CD4-positive, alpha-beta T cell treated with Interleukin-4 for 4 hours (primary cell): ENCODE results near the gene AGRN.
"Not testable (repeated sequence)": the region's sequence is repeated elsewhere in the genome, so short reads cannot be mapped to it uniquely, and the experiment has no call there.

ENCODE experiments used
- DNase-seq: peaks from one replicate; pipeline ENCODE4 v3.0.0-alpha.2; 2020

AGRN gene

DNA sequence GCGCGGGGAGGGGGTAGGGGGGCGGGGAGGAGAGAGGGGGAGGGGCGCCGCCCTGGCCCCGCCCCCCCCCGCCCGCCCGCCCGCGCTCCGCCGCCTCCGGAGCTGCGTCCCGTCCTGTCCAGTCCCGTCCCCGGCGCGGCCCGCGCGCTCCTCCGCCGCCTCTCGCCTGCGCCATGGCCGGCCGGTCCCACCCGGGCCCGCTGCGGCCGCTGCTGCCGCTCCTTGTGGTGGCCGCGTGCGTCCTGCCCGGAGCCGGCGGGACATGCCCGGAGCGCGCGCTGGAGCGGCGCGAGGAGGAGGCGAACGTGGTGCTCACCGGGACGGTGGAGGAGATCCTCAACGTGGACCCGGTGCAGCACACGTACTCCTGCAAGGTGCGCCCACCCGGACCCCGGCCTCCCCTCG, at the start of gene AGRN:
AGRN (plus strand) TSS at position 121 of the 405 bp plus-strand sequence; CDS start at position 174, 53 bp downstream.
- no peak for DNase-seq

DNA sequence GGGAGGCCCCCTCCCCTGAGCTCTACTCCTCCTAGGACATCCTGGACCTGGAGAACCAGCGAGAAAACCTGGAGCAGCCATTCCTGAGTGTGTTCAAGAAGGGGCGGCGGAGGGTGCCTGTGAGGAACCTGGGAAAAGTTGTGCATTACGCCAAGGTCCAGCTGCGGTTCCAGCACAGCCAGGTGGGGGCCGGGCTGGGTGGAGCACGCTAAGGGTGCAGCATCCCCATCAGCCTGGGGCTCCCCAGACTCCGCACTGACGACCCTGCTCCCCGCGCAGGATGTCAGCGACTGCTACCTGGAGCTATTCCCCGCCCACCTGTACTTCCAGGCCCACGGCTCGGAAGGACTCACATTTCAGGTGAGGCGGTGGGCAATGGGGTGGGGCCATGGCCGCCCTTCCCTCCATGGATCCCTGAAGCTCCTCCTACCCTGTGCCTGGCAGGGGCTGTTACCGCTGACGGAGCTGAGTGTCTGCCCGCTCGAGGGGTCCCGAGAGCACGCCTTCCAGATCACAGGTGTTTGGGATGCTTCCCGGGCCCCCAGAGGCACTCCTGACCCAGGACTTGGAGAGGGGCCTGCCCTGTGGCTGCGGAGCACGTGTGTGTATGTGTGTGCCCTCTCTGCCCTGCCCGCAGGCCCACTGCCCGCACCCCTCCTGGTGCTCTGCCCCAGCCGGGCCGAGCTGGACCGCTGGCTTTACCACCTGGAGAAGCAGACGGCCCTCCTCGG, 49.5 kb upstream of the AGRN start:
- DNase-seq: no peak

DNA sequence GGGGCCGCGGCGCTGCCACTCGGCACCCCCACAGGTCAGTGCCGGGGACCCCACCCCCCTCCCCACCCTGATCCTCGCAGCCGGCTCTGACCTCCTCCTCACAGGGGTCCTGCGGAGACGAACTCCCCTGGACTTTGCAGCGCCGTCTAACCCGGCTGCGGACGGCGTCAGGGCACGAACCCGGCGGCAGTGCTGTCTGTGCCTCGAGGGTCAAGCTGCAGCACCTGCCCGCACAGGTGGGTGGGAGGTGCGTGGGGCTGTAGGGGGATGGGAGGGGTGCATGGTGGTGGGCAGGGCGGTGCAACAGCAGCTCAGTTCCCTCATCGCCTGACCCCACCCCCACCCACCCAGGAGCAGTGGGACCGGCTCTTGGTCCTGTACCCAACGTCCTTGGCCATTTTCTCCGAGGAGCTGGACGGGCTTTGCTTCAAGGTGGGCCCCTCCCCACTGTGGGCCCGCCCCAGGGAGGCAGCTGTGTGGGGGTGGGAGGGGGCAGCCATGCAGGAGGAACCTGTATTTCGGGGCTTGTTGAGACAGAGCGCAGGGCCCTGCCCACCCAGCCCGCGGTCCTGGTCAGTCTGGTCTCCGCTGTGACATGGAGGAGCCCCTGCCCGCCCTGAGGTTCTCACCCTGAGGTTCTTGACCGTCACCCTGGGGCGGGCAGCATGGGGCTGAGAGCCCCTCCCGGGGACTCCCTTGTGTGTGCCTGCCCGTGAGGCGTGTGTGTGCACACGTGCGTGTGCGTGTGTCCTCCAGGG, 48.8 kb upstream of the AGRN start:
- DNase-seq: no peak

DNA sequence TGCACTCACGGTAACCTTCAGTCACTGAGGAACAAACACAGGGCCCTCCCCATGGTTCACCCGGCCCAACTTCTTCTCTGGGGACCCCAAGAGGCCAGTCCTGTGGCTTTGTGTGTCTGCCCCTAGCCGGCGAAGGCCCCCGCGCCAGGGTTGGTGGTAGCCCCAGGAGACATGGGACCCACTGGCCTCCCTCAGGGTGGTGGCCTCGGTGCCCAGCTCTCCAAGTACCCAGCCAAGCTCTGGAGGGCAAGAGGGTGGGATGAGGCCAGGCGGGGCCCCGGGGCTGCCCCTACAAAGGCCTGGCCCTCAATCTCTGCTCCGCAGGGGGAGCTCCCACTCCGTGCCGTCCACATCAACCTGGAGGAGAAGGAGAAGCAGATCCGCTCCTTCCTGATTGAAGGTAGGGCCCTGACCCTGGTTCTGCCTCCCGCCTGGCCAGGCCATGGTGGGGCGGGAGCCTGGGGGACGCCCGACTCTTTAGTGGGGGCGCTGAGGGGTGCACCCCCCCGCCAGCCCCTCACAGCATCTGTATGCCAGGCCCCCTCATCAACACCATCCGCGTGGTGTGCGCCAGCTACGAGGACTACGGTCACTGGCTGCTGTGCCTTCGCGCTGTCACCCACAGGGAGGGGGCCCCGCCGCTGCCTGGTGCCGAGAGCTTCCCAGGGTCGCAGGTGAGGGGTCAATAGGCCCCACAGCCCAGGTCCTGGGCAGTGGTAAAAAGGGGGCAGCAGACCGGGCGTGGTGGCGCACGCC, 48.0 kb upstream of the AGRN start:
- DNase-seq: no peak

DNA sequence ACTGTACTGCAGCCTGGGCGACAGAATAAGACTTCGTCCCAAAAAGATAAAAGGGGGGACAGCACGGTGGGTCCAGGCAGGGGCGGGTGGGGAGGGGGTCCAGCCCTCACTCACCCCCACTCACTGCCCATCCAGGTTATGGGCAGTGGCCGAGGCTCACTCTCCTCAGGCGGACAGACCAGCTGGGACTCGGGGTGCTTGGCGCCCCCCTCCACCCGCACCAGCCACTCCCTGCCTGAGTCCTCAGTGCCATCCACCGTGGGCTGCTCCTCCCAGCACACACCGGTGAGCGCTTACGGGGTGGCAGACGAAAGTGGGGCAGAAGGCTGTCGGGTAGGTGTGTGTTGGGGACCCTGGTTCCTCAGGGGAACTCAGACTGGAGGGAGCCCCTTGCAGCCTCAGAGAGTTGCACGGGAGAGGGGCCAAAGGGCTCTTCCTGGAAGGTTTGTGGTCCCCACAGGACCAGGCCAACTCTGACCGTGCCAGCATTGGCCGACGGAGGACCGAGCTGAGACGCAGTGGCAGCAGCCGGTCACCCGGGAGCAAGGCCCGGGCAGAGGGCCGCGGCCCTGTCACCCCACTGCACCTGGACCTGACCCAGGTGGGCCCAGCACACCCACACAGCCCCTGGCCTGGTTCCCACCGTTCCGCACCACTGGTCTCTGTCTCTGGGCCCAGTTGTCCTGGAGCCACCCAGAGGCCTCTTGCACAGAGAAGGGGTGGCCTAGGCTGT, 47.0 kb upstream of the AGRN start:
- no peak for DNase-seq

DNA sequence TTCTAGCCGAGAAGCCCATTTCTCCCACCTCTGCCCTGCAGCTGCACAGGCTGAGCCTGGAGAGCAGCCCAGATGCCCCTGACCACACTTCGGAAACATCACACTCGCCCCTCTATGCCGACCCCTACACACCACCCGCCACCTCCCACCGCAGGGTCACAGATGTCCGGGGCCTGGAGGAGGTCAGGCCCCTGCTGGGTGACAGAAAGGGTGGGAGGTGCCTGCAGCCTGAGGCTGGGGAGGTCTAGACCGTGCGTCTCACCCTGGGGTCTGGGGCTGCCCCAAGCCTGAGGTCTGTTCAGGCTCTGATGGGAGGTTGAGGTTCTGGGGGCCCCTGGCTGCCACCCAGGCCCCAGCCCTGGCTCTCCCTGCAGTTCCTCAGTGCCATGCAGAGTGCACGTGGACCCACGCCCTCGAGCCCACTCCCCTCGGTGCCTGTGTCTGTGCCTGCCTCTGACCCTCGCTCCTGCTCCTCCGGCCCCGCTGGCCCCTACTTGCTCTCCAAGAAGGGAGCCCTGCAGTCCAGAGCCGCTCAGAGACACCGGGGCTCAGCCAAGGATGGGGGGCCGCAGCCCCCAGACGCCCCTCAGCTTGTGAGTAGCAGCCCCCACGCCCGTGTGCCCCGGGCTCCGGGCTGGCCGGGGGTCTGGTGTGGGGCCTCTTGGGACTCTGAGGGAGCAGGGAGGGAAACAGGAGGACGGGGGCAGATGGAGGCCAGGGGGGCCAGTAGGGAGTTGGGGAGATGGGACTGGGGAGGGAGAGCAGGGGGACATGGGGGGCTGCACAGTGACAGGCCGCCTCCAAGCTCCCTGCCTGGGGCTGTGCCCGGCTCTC, 46.2 kb upstream of the AGRN start:
- DNase-seq: no peak

DNA sequence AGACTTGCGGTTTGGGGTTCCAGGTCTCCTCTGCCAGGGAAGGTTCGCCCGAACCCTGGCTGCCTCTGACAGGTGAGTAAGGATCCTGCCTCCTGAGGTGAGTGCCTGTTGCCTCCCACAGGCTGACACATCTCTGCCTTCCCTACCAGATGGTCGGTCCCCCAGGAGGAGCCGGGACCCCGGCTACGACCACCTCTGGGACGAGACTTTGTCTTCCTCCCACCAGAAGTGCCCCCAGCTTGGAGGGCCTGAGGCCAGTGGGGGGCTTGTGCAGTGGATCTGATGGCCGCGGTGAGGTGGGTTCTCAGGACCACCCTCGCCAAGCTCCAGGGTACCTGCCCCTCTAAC, 45.7 kb upstream of the AGRN start:
- no peak for DNase-seq

DNA sequence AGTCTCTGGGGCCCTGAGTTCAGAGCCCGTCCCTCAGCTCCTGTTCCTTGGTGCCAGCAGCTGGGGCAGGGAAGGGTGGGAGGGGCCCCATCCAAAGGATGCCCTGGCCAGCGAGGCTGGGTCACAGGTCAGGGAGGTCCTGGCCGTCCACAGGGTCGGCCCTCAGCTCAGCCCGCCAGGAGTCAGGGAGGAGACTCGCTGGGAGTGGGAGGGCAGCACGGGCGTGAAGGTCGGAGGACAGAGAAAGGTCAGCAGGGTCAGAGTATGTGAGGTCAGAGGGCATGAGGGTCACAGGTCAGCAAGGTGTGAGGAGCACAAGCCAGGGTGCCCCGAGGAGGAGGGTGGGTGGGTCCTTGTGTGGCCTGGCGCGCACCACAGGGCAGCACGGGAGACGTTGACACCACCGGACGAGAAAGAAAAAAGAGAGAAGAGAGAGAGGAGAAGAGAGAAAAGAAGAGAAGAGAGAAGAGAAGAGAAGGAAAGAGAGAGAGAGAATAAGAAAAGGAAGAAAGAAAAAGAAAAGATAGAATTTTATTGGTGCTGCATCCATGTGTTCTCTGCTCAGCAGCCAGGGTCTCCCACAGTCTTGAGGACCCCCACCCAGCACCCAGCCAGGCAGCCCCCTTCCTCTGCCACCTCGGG, 45.1 kb upstream of the AGRN start:
- DNase-seq: no peak

DNA sequence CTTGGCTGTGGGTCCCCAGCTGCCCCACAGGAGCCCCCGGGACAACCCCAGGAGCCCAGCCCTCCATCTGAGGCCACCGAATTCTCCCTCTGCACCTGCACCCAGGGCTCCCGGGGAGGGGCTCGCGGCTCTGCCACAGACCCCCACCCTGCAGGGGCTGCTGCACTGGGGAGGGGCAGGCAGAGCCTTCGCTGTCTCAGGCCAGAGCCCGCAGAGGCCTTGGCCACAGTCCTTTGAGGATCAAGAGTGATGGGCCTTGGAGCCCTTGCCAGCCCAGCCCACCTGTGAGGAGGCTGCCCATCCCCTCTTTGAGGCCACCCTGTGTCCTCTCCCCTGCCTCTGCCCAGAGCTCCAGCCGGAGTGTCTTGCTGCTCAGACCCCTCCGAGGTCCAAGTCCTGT, 44.6 kb upstream of the AGRN start:
- DNase-seq: no peak

DNA sequence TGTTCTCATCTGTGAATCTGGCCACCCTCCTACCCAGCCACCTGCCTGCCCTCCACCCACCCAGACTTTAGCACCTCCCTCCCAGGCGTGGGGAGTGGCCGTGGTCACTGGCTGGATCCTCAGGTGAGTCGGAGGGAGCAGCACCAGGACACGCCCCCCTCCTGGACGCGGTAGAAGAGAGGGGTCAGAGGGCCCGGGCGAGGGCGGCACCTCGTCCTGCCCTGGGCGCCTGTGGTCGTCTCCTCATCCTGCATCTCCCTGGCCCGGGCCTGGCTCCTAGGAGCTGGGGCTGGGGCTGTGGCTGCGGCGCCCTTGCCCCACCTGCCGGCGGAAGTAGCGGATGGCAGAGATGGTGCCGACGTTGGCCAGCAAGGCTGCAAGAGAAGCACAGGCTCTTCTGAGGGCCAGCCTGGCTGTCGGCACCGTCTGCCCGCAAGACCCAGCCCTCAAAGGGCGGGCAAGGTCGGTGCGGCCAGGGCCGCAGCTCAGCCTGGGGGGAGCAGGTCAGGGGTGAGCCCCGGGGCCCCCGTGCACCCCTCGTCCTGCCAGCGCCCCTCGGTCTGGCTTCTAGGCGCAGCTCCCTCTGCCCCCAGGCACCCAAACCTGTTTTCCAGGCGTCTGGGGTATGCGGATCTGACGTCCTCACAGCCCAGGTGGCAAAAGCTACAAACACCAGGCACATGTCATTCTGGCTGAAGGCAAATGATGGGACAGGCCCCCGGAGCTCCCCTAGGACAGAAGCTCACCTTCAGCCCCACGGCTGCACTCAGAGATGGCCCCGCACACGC, 43.8 kb upstream of the AGRN start:
- peak; percentile 57 for DNase-seq

DNA sequence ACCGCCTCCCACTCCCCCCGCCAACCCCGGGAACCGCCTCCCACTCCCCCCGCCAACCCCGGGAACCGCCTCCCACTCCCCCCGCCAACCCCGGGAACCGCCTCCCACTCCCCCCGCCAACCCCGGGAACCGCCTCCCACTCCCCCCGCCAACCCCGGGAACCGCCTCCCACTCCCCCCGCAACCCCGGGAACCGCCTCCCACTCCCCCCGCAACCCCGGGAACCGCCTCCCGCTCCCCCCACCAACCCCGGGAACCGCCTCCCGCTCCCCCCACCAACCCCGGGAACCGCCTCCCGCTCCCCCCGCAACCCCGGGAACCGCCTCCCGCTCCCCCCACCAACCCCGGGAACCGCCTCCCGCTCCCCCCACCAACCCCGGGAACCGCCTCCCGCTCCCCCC, 43.1 kb upstream of the AGRN start:
- DNase-seq: not testable (repeated sequence)

DNA sequence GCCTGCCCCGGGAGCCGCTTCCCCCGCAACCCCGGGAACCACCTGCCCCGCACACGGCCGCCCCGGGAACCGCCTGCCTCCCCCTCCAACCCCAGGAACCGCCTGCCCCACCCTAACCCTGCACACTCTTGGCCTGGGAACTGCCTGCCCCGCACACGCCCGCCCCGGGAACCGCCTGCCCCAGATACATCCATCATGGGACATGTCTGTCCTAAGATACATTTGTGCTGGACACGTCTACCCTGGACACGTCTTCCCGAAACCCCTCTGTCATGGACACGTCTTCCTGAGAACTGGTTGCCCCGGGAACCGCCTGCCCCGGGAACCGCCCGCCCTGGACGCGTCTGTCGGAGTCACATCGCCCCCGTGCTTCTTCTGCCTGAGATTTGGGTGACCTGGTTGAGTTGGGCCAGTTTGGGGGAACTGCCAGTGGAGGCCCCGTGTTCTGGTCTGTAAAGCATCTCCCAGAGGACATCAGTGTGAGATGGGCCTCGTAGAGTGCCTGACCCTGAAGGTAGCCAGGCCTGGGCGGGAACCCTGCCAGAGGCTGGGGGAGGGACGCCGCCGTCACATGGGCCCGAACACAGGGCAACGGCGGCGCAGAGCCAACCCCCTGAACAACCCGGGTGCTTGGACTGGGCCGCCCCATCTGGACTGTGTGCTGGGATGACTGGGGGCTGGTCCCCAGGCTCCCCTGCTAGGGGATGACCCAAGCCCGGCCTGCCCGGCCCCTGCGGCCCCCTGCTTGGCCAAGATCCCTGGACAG, 41.7 kb upstream of the AGRN start:
- DNase-seq: no peak

DNA sequence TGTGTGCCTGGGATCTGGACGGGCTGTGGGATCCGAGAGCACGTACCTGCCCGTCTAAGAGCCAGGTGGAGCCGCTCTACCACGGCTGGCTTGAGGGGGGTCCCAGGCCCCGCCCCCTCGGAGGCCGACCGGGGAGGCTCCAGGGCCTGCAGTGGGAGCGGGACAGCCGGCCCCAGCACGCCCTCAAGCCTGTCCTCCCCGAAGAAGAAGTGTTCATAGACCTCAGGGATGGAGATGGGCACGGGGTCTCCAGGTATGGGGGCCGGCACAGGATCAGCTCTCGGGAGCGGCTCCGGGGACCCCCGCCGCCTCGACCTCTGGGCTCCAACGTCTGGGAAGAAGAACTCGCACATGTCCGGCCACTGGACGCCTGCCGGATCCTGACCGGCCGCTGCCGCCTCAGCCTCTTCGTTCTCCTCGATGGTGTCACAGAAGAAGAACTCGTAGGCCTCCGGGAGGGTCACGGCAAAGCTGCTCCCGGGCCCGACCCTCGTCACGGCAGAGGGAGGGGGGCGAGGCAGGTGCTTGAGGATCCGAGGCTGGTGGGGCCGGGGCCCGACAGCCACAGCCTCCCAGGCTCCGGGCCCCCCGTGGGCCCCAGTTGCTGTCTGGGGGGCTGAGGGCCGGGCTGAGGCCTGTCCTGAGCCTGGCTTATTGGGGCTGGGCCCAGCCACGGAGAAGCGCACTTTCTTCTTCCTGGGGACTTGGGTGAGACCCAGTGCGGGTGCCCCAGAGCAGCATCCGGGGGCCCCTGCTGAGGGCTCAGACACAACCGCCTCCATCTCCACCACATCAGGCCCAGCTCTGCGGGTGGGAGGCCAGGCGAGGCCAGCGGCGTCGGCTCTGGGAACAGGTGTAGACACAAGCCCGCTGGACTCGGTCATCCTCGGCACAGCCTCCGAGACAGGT, 40.8 kb upstream of the AGRN start:
- no peak for DNase-seq

DNA sequence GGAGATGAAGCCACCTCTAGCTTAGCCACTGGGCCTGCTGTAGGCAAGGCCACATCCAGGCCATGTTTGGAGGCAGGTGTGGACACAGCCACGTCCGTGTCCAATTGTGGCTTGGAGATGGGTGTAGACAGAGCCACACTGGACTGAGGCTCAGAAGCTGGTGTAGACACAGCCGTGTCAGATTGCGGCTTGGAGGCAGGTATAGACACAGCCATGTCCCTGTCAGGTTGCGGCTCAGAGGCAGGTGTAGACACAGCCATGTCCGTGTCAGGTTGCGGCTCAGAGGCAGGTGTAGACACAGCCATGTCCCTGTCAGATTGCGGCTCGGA, 40.2 kb upstream of the AGRN start:
- no peak for DNase-seq

DNA sequence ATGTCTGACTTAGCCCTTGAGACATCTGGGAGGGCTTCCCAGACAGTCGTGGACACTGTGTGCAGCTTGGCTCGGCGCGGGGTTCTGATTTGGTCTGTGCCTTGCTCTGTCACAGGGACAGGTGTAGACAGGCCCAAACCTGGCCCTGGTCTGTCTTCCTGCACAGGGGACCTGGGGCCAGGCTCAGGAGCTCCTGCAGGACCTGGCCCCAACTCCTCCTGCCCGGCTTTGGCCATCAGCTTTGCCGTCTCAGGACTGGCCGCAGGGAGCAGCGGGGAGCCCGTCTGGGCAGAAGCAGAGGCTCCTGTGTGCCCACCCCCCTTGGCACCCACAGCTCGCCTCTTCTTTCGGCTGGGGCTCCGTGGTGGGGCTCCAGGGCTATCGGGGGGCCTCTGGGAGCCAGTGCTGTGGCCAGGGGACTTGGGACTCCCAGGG, 39.8 kb upstream of the AGRN start:
- no peak for DNase-seq

DNA sequence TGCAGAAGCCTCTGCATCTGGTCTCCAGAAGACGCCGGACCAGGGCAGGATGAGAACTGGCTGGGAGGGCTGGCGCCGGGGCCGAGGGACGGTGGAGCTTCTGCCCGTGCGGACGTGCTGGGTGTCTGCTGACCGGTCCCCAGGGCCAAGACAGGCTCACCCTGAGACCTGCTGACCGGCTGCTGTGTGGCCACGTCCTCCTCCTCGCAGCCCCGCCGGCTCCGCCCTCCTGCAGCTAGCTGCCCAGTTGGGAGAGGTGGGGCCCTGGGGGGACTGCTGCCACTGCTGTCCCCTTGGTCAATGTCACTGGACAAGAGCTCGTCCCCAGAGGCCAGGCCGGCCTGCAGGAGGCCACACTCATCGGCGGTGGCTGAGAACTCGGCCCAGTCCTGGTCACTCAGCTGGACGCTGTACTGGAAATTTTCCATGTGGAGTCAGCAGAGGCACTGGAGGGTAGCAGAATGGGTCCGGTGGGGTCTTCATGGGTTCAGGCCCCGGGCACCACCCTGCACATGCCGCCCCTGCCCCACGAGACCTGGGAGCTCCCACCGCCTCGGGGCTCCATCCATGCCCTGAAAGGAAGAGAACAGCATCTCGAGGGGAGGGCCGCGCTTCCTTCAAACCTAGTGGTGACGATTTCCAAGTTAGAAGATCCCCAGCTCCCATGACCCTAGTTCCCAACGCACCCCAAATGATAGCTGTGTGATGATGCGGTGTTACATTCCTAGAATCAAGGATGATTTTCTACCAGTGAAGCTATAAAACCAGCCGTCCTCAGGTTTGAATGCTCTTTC, 39.1 kb upstream of the AGRN start:
- no peak for DNase-seq

DNA sequence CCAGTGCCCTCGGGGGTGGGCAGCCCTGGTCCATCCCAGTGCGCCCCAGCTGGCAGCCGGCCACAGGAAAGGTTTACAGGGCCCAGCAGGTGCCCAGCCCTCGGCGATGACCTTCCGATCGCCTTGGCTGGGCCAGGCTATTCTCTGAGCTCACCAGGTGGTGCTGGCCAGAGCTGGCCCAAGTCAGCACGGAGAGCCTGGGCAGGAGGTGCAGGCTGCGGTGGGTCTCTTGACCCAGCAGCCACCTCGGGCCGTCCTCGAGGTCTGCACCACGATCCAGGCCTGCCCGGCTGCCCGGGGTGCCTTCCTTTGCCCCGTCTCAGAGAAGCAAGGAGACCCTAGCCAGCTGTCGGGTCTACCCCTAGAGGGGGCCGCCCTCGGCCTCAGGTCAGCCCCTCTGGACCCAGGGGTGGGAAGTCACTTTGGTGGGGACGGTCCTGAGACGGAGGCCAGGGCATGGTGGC, 38.4 kb upstream of the AGRN start:
- no peak for DNase-seq

DNA sequence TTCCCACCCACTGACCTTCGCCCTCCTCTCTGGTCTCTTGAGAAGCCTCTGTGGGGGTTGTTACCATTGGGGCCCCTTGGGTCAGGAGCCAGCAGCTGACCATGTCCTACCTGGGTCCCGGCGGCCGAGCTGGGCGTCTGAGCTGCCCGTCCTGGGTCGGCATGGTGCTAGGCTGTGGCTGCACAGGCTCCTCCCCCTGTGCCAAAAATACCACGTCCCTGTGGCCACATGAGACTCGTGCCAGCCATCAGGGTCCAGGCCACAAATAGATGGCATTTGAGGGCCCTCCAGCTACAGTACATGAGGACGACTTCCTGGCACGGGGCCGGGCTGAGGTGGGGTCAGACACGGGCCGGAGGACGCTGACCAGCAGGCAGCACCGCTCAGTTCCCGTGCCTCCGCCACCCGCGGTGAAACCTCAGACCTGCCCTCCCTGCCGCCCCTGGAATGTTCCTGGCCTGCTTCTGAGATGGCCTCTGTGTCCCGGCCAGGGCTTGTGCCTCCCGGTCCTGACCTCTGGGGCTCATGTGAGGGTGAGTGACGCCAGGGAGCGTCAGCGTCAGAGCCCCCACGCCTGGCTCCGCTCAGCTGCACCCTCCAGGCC, 37.9 kb upstream of the AGRN start, which contains the start of gene PERM1:
PERM1 (minus strand) TSS at position 139 of the 604 bp plus-strand sequence. CDS start 1,064 bp downstream, outside the sequence.
- DNase-seq: no peak
